IMR-90 (cell line): ENCODE measurements around the gene EFEMP1. TPM values are rescaled to one million over a fixed set of nuclear protein-coding genes. Genes with fewer than 3 reads are reported as not detected.

Source experiments
- ATAC-seq: fragments of 200-7000 bp; cut with Tn5 transposase; 2 replicates; pipeline ENCODE4 v1.9.1; 2020; ENCODE audit warnings: low read depth, mild to moderate bottlenecking, moderate library complexity
- BruUV-seq: library from RNA; stranded (reverse); fragments of 400-500 nt; replicated peaks from 2 replicates; lab custom pipeline; 2021; lab: Mats Ljungman, UMichigan
- CTCF ChIA-PET: fragments of 300-600 bp; formaldehyde crosslinking; extraction: SDS; loops from one replicate; lab custom pipeline; 2021; ENCODE audit warnings: antibody characterized with exemption; lab: Yijun Ruan, JAX
- POLR2A ChIA-PET: fragments of 300-600 bp; sonication (Branson Sonifier 250); formaldehyde crosslinking; loops from one replicate; lab custom pipeline; 2022; ENCODE audit warnings: antibody characterized with exemption; ENCODE audit not compliant: unreplicated experiment; lab: Charles Lee
- DNase-seq: peaks from one replicate; pipeline ENCODE4 v3.0.0; 2013
- H2AFZ ChIP-seq: replicated peaks from 2 replicates; pipeline ENCODE3; 2013; ENCODE audit warnings: low read length, mild to moderate bottlenecking; ENCODE audit not compliant: poor library complexity
- H2AK5ac ChIP-seq: 2 replicates; pipeline ENCODE4 v1.6.1; 2013; ENCODE audit warnings: low read depth, low read length, inconsistent platforms
- H2AK9ac ChIP-seq: replicated peaks from 2 replicates; pipeline ENCODE3; 2013; ENCODE audit warnings: mild to moderate bottlenecking, low read depth, low read length, moderate library complexity; ENCODE audit not compliant: poor library complexity
- H2BK120ac ChIP-seq: 2 replicates; pipeline ENCODE4 v1.6.1; 2013; ENCODE audit warnings: low read depth, low read length, inconsistent platforms
- H2BK15ac ChIP-seq: 3 replicates; pipeline ENCODE4 v1.6.1; 2013; ENCODE audit warnings: low read depth, low read length, inconsistent platforms
- H2BK20ac ChIP-seq: 2 replicates; pipeline ENCODE4 v1.6.1; 2013; ENCODE audit warnings: low read depth, mild to moderate bottlenecking, inconsistent platforms, low read length, moderate library complexity
- H2BK5ac ChIP-seq: 2 replicates; pipeline ENCODE4 v1.6.1; 2013; ENCODE audit warnings: mild to moderate bottlenecking, low read depth, low read length, inconsistent platforms; ENCODE audit not compliant: poor library complexity, severe bottlenecking
- H3K14ac ChIP-seq: replicated peaks from 2 replicates; pipeline ENCODE4 v1.6.1; 2013; ENCODE audit warnings: low read depth, low read length, inconsistent platforms
- H3K18ac ChIP-seq: 2 replicates; pipeline ENCODE4 v1.6.1; 2013; ENCODE audit warnings: low read depth, low read length, control low read depth
- H3K23ac ChIP-seq: 2 replicates; pipeline ENCODE4 v1.6.1; 2013; ENCODE audit warnings: low read depth, low read length, inconsistent platforms
- H3K27ac ChIP-seq: 2 replicates; pipeline ENCODE4 v1.5.1; 2013; ENCODE audit warnings: mild to moderate bottlenecking, control low read depth, low read length; ENCODE audit not compliant: insufficient read depth
- H3K27me3 ChIP-seq: 2 replicates; pipeline ENCODE4 v1.6.1; 2013; ENCODE audit warnings: low read length; ENCODE audit not compliant: control insufficient read depth, insufficient read depth
- H3K36me3 ChIP-seq: 2 replicates; pipeline ENCODE4 v1.6.1; 2013; ENCODE audit warnings: low read length, mixed read lengths; ENCODE audit not compliant: control insufficient read depth, insufficient read depth
- H3K4ac ChIP-seq: 2 replicates; pipeline ENCODE4 v1.6.1; 2013; ENCODE audit warnings: low read depth, low read length, inconsistent platforms
- H3K4me1 ChIP-seq: 2 replicates; pipeline ENCODE4 v1.6.1; 2013; ENCODE audit warnings: low read length, mixed read lengths; ENCODE audit not compliant: control insufficient read depth, insufficient read depth
- H3K4me2 ChIP-seq: 2 replicates; pipeline ENCODE4 v1.6.1; 2013; ENCODE audit warnings: low read depth, mild to moderate bottlenecking, control low read depth, low read length, moderate library complexity
- H3K4me3 ChIP-seq: 2 replicates; pipeline ENCODE4 v1.5.1; 2013; ENCODE audit warnings: low read depth, mild to moderate bottlenecking, control low read depth, low read length, moderate library complexity; ENCODE audit not compliant: insufficient read depth
- H3K56ac ChIP-seq: 2 replicates; pipeline ENCODE4 v1.6.1; 2013; ENCODE audit warnings: low read length, inconsistent platforms; ENCODE audit not compliant: insufficient read depth; ENCODE audit errors: extremely low read depth
- H3K79me1 ChIP-seq, 2 experiments: 2 replicates each; pipeline ENCODE4 v1.6.1; 2013; ENCODE audit warnings: low read length in 2 of 2, inconsistent platforms in 1 of 2, low read depth in 1 of 2
- H3K9ac ChIP-seq: 2 replicates; pipeline ENCODE4 v1.6.1; 2013; ENCODE audit warnings: low read depth, low read length, control low read depth
- H3K9me1 ChIP-seq: 2 replicates; pipeline ENCODE4 v1.6.1; 2013; ENCODE audit warnings: low read length, inconsistent platforms; ENCODE audit not compliant: insufficient read depth
- H3K9me3 ChIP-seq: 2 replicates; pipeline ENCODE4 v1.6.1; 2013; ENCODE audit warnings: low read length; ENCODE audit not compliant: control insufficient read depth, insufficient read depth
- H4K20me1 ChIP-seq: 2 replicates; pipeline ENCODE4 v1.6.1; 2013; ENCODE audit warnings: low read length, inconsistent platforms; ENCODE audit not compliant: insufficient read depth
- H4K5ac ChIP-seq: 2 replicates; pipeline ENCODE4 v1.6.1; 2013; ENCODE audit warnings: mild to moderate bottlenecking, low read depth, low read length, control low read depth
- H4K8ac ChIP-seq, 2 experiments: 2 replicates each; pipeline ENCODE4 v1.6.1; 2013; ENCODE audit warnings: low read depth in 2 of 2, low read length in 2 of 2, control low read depth in 1 of 2, inconsistent platforms in 1 of 2
- H4K91ac ChIP-seq: 2 replicates; pipeline ENCODE4 v1.6.1; 2013; ENCODE audit warnings: low read depth, low read length, inconsistent platforms; ENCODE audit not compliant: insufficient read depth
- BHLHE40 ChIP-seq: fragments of 150-350 bp; IDR thresholded peaks from 2 replicates; pipeline ENCODE4 v1.6.1; 2016; ENCODE audit warnings: mild to moderate bottlenecking, low read depth, low read length
- CEBPB ChIP-seq: IDR thresholded peaks from 2 replicates; pipeline ENCODE4 v1.6.1; 2012; ENCODE audit warnings: low read depth, low read length, improper control_type of control experiment
- CHD1 ChIP-seq: IDR thresholded peaks from 2 replicates; pipeline ENCODE4 v1.6.1; 2012; ENCODE audit warnings: low read depth, low read length, improper control_type of control experiment
- CTCF ChIP-seq: conservative IDR thresholded peaks from 2 replicates; pipeline ENCODE4 v1.5.1; 2012; ENCODE audit warnings: mild to moderate bottlenecking, low read depth, low read length, improper control_type of control experiment
- ELK1 ChIP-seq: fragments of 150-350 bp; IDR thresholded peaks from 2 replicates; pipeline ENCODE4 v1.6.1; 2016; ENCODE audit warnings: low read depth, mild to moderate bottlenecking, low read length, moderate library complexity, borderline replicate concordance
- FOS ChIP-seq: fragments of 150-350 bp; IDR thresholded peaks from 2 replicates; pipeline ENCODE4 v1.6.1; 2016; ENCODE audit warnings: low read depth, low read length
- MAFK ChIP-seq: IDR thresholded peaks from 2 replicates; pipeline ENCODE4 v1.6.1; 2012; ENCODE audit warnings: low read depth, low read length, improper control_type of control experiment
- MAZ ChIP-seq: IDR thresholded peaks from 2 replicates; pipeline ENCODE4 v1.6.1; 2012; ENCODE audit warnings: low read depth, mild to moderate bottlenecking, low read length, improper control_type of control experiment, moderate library complexity, borderline replicate concordance
- MXI1 ChIP-seq: IDR thresholded peaks from 2 replicates; pipeline ENCODE4 v1.6.1; 2012; ENCODE audit warnings: low read depth, mild to moderate bottlenecking, low read length, moderate library complexity, borderline replicate concordance
- NFE2L2 ChIP-seq: fragments of 150-350 bp; IDR thresholded peaks from 2 replicates; pipeline ENCODE4 v1.6.1; 2016; ENCODE audit warnings: low read depth, mild to moderate bottlenecking, low read length
- POLR2A ChIP-seq: IDR thresholded peaks from 2 replicates; pipeline ENCODE4 v1.6.1; 2012; ENCODE audit warnings: mild to moderate bottlenecking, low read depth, low read length
- RAD21 ChIP-seq: IDR thresholded peaks from 2 replicates; pipeline ENCODE4 v1.6.1; 2012; ENCODE audit warnings: low read length, improper control_type of control experiment
- RCOR1 ChIP-seq: IDR thresholded peaks from 2 replicates; pipeline ENCODE4 v1.6.1; 2012; ENCODE audit warnings: mild to moderate bottlenecking, low read length, improper control_type of control experiment; ENCODE audit not compliant: insufficient replicate concordance
- RFX5 ChIP-seq: IDR thresholded peaks from 2 replicates; pipeline ENCODE4 v1.8.0; 2012; ENCODE audit warnings: low read depth, mild to moderate bottlenecking, low read length, moderate library complexity
- SMC3 ChIP-seq: fragments of 150-350 bp; IDR thresholded peaks from 2 replicates; pipeline ENCODE4 v1.6.1; 2016; ENCODE audit warnings: low read depth, mild to moderate bottlenecking, antibody characterized with exemption, low read length, moderate library complexity
- USF2 ChIP-seq: fragments of 150-350 bp; IDR thresholded peaks from 2 replicates; pipeline ENCODE4 v1.6.1; 2017; ENCODE audit warnings: mild to moderate bottlenecking, antibody characterized with exemption, low read length, low read depth
- WGBS, 2 experiments: methylation state at CpG; one replicate each; pipeline versions ENCODE4 v1.1.5 to v1.1.7; 2013; ENCODE audit warnings: missing lambda C conversion rate in 2 of 2; ENCODE audit not compliant: insufficient read length in 1 of 2; ENCODE audit errors: extremely low coverage in 2 of 2; 5-methylcytosine and 5-hydroxymethylcytosine counted together
- dilution Hi-C: fragments of 300-500 bp; cut with HindIII; formaldehyde crosslinking; loops from one replicate; pipeline ENCODE4 v1.14.3; 2018; ENCODE audit warnings: low sequenced_read_pairs; ENCODE audit not compliant: unreplicated experiment
- in situ Hi-C: fragments of 300-500 bp; cut with MboI; formaldehyde crosslinking; loops from 3 replicates; pipeline ENCODE4 v1.14.3; 2019; ENCODE audit warnings: low sequenced_read_pairs, inconsistent platforms, mixed read lengths
- intact Hi-C: fragments of 100-400 bp; cut with micrococcal nuclease; formaldehyde crosslinking; loops from 2 replicates; pipeline ENCODE4 v1.10.0; 2022
- polyA plus RNA-seq, 3 experiments: library from polyadenylated mRNA; depleted of rRNA; stranded (reverse); fragments of >200 nt; gene quantifications; 2 replicates each; pipeline ENCODE4 v1.2.3, GENCODE V29; 2012; ENCODE audit warnings: low replicate concordance in 1 of 3
- total RNA-seq: library from RNA; depleted of rRNA; stranded (reverse); fragments of >200 nt; gene quantifications from 2 replicates; pipeline ENCODE4 v1.2.3, GENCODE V29; 2012

Gene EFEMP1
- total and polyA plus RNA-seq, 2 of the 4 experiments (the other 2 are of a cell fraction), result 214 to 219 TPM

GRCh38 chr2:55840460-55840859 is 83.1 kb downstream of the EFEMP1 start:
- peak overlapping the region; percentile 80 for H2AK5ac ChIP-seq
- H3K9me1 ChIP-seq, result peaks cover 6% of the 10 kb centered on the region
- DNase-seq (no peak), ATAC-seq (no peak)
- no peaks in the 10 kb centered on the region for H3K9me3 ChIP-seq
- peak overlapping the region; percentile 47; the same call in 1 of the 2 replicates for H3K4ac ChIP-seq
- no TSS peak for BruUV-seq
- H3K56ac ChIP-seq, result peak overlapping the region; percentile 16; the same call in 1 of the 2 replicates
- no peak overlapping the region for H3K4me2 ChIP-seq
- H2AFZ ChIP-seq, result no peak overlapping the region
- CTCF ChIA-PET, result no interaction called here
- H3K79me1 ChIP-seq, result no peaks in the 10 kb centered on the region
- peak overlapping the region; percentile 93 for H2BK120ac ChIP-seq
- H3K27ac ChIP-seq, result no peak overlapping the region
- H2BK15ac ChIP-seq, result peak overlapping the region; percentile 57; the same call in 2 of the 3 replicates
- H3K18ac ChIP-seq, result peak overlapping the region; percentile 99
- in situ Hi-C loops (no loop called here), dilution Hi-C loops (no loop called here), intact Hi-C loops (no loop called here)
- TF ChIP-seq SMC3 (no peak), POLR2A (no peak), RCOR1 (no peak), RFX5 (no peak), BHLHE40 (no peak), NFE2L2 (no peak), CEBPB (no peak), MAFK (no peak), MXI1 (no peak), CTCF (no peak), CHD1 (no peak), MAZ (no peak), ELK1 (no peak), FOS (no peak), RAD21 (no peak), USF2 (no peak)
- no peaks in the 10 kb centered on the region for H3K36me3 ChIP-seq
- H3K4me3 ChIP-seq, result no peak overlapping the region
- H2BK20ac ChIP-seq, result peak overlapping the region; percentile 48
- peaks cover 21% of the 10 kb centered on the region for H3K4me1 ChIP-seq
- POLR2A ChIA-PET, result no interaction called here
- H3K14ac ChIP-seq, result peak overlapping the region; percentile 10
- H4K5ac ChIP-seq, result peak overlapping the region; percentile 98; the same call in 1 of the 2 replicates
- H3K27me3 ChIP-seq, result no peaks in the 10 kb centered on the region
- peak overlapping the region; percentile 33 to 40 for H4K8ac ChIP-seq
- 0 out of 2 replicates have a peak overlapping the region, but pooled peaks have one; percentile 1 for H3K23ac ChIP-seq
- H2AK9ac ChIP-seq, result no peak overlapping the region
- H4K20me1 ChIP-seq, result no peaks in the 10 kb centered on the region
- peak overlapping the region; percentile 80 for H2BK5ac ChIP-seq
- peak overlapping the region; percentile 93 for H4K91ac ChIP-seq
- no CpG with 5 or more reads among the region's 1 CpG for WGBS, 2 experiments
- no peak overlapping the region for H3K9ac ChIP-seq
